H1 (cell line): ENCODE measurements around the gene IL12RB2. TPM values are rescaled to one million over a fixed set of nuclear protein-coding genes. Genes with fewer than 3 reads are reported as not detected.

Source experiments
- CTCF ChIA-PET: fragments of 300-600 bp; sonication (Branson Sonifier 250); formaldehyde crosslinking; loops from one replicate; lab custom pipeline; 2021; ENCODE audit not compliant: partially characterized antibody; lab: Charles Lee
- POLR2A ChIA-PET: fragments of 300-600 bp; sonication (Branson Sonifier 250); formaldehyde crosslinking; loops from one replicate; lab custom pipeline; 2021; ENCODE audit warnings: inconsistent platforms; ENCODE audit not compliant: partially characterized antibody; lab: Charles Lee
- DNase-seq, 2 experiments: peaks; one replicate each; pipeline versions ENCODE4 v3.0.0 to v3.0.0-alpha.2; 2010 to 2022; ENCODE audit warnings: low spot score in 2 of 2, low read depth in 1 of 2, mixed read lengths in 1 of 2
- FAIRE-seq: peaks from 2 replicates; lab custom pipeline; 2011; peaks lifted over from hg19 to GRCh38; lab: Jason Lieb, UNC
- H2AFZ ChIP-seq: 2 replicates; pipeline ENCODE4 v1.8.1; 2012; ENCODE audit warnings: low read length, inconsistent platforms
- H2AK5ac ChIP-seq: 2 replicates; pipeline ENCODE4 v1.6.1; 2013; ENCODE audit warnings: low read depth, low read length
- H2BK120ac ChIP-seq: replicated peaks from 2 replicates; pipeline ENCODE3; 2013; ENCODE audit warnings: low read depth, low read length, inconsistent platforms
- H2BK12ac ChIP-seq: 2 replicates; pipeline ENCODE4 v1.6.1; 2013; ENCODE audit warnings: low read depth, low read length
- H2BK15ac ChIP-seq: 2 replicates; pipeline ENCODE4 v1.6.1; 2013; ENCODE audit warnings: low read length
- H2BK20ac ChIP-seq: 2 replicates; pipeline ENCODE4 v1.6.1; 2013; ENCODE audit warnings: low read length
- H2BK5ac ChIP-seq: 2 replicates; pipeline ENCODE4 v1.6.1; 2013; ENCODE audit warnings: low read depth, low read length
- H3K14ac ChIP-seq: 2 replicates; pipeline ENCODE4 v1.6.1; 2013; ENCODE audit warnings: inconsistent platforms; ENCODE audit not compliant: insufficient read length
- H3K18ac ChIP-seq: 2 replicates; pipeline ENCODE4 v1.6.1; 2013; ENCODE audit warnings: low read length; ENCODE audit errors: extremely low read depth
- H3K23ac ChIP-seq: 2 replicates; pipeline ENCODE4 v1.6.1; 2013; ENCODE audit warnings: inconsistent platforms; ENCODE audit not compliant: insufficient read length
- H3K23me2 ChIP-seq: 2 replicates; pipeline ENCODE4 v1.6.1; 2013; ENCODE audit warnings: low read depth, low read length
- H3K27ac ChIP-seq: 2 replicates; pipeline ENCODE4 v1.6.1; 2011; ENCODE audit warnings: low read depth, low read length, inconsistent platforms
- H3K27me3 ChIP-seq, 4 experiments: replicated peaks in 1 of 4; 1 replicate in 1 of 4; 2 replicates in 3 of 4; pipeline versions ENCODE4 v1.6.1 to v1.8.1; 2011 to 2013; ENCODE audit warnings: low read length in 3 of 4, mild to moderate bottlenecking in 3 of 4, inconsistent platforms in 2 of 4, mixed read lengths in 2 of 4, moderate library complexity in 1 of 4; ENCODE audit not compliant: control insufficient read depth in 3 of 4, insufficient read depth in 3 of 4; ENCODE audit errors: extremely low read depth in 1 of 4
- H3K36me3 ChIP-seq, 4 experiments: 2 replicates each; pipeline versions ENCODE4 v1.6.1 to v1.8.1; 2011 to 2013; ENCODE audit warnings: mild to moderate bottlenecking in 4 of 4, low read length in 3 of 4, moderate library complexity in 2 of 4, control low read depth in 1 of 4, inconsistent platforms in 1 of 4; ENCODE audit not compliant: insufficient read depth in 4 of 4, control insufficient read depth in 2 of 4
- H3K4ac ChIP-seq: replicated peaks from 2 replicates; pipeline ENCODE3; 2013; ENCODE audit warnings: low read length, low read depth, mixed read lengths, inconsistent platforms; ENCODE audit not compliant: insufficient read length
- H3K4me1 ChIP-seq, 4 experiments: replicated peaks in 1 of 4; 1 replicate in 1 of 4; 2 replicates in 3 of 4; pipeline versions ENCODE4 v1.6.1 to v1.8.1; 2011 to 2013; ENCODE audit warnings: low read length in 3 of 4, inconsistent platforms in 2 of 4, mixed read lengths in 1 of 4; ENCODE audit not compliant: insufficient read depth in 4 of 4, control insufficient read depth in 3 of 4
- H3K4me2 ChIP-seq, 2 experiments: 2 replicates each; pipeline versions ENCODE4 v1.6.1 to v1.8.1; 2011 to 2013; ENCODE audit warnings: low read depth in 2 of 2, low read length in 2 of 2, control low read depth in 1 of 2, inconsistent platforms in 1 of 2, mild to moderate bottlenecking in 1 of 2; ENCODE audit not compliant: insufficient read depth in 1 of 2
- H3K4me3 ChIP-seq, 4 experiments: fragments of 200-600, 300-600 bp in 1 of 4; sonication (generic), shearing (Covaris generic), sonication (Bioruptor Twin) in 1 of 4; 2 replicates each; pipeline versions ENCODE4 v1.5.1 to v1.8.1; 2011 to 2016; ENCODE audit warnings: low read length in 4 of 4, low read depth in 3 of 4, control low read depth in 2 of 4, inconsistent platforms in 2 of 4, mild to moderate bottlenecking in 2 of 4, mixed read lengths in 1 of 4, moderate library complexity in 1 of 4; ENCODE audit not compliant: insufficient read depth in 2 of 4; ENCODE audit errors: extremely low read depth in 1 of 4
- H3K56ac ChIP-seq: replicated peaks from 2 replicates; pipeline ENCODE3; 2013; ENCODE audit warnings: low read depth, mild to moderate bottlenecking, mixed read lengths, low read length, inconsistent platforms; ENCODE audit not compliant: insufficient read length
- H3K79me1 ChIP-seq: 2 replicates; pipeline ENCODE4 v1.6.1; 2013; ENCODE audit warnings: low read depth, low read length, control low read depth
- H3K79me2 ChIP-seq, 2 experiments: 2 replicates each; pipeline versions ENCODE4 v1.6.1 to v1.8.1; 2012 to 2013; ENCODE audit warnings: low read length in 2 of 2, mild to moderate bottlenecking in 2 of 2, inconsistent platforms in 1 of 2; ENCODE audit not compliant: insufficient read depth in 2 of 2, control insufficient read depth in 1 of 2
- H3K9ac ChIP-seq, 4 experiments: replicated peaks in 1 of 4; 1 replicate in 1 of 4; 2 replicates in 3 of 4; pipeline versions ENCODE4 v1.6.1 to v1.8.1; 2011 to 2013; ENCODE audit warnings: low read depth in 3 of 4, low read length in 3 of 4, control low read depth in 2 of 4, mild to moderate bottlenecking in 2 of 4, moderate library complexity in 2 of 4, inconsistent platforms in 1 of 4; ENCODE audit errors: extremely low read depth in 1 of 4
- H3K9me3 ChIP-seq, 2 experiments: 2 replicates each; pipeline versions ENCODE4 v1.6.1 to v1.8.1; 2012 to 2013; ENCODE audit warnings: mild to moderate bottlenecking in 2 of 2, moderate library complexity in 2 of 2, control low read depth in 1 of 2, inconsistent platforms in 1 of 2, low read depth in 1 of 2, low read length in 1 of 2, mixed read lengths in 1 of 2; ENCODE audit not compliant: insufficient read depth in 2 of 2
- H4K20me1 ChIP-seq, 2 experiments: replicated peaks in 1 of 2; 2 replicates each; pipeline versions ENCODE3 to v1.8.1; 2011 to 2013; ENCODE audit warnings: inconsistent platforms in 2 of 2, low read length in 2 of 2, mild to moderate bottlenecking in 1 of 2; ENCODE audit not compliant: insufficient read depth in 2 of 2, control insufficient read depth in 1 of 2
- H4K5ac ChIP-seq: 2 replicates; pipeline ENCODE4 v1.6.1; 2013; ENCODE audit warnings: low read length, low read depth, mixed read lengths, inconsistent platforms; ENCODE audit not compliant: insufficient read length
- H4K8ac ChIP-seq: 2 replicates; pipeline ENCODE4 v1.8.0; 2013; ENCODE audit warnings: mild to moderate bottlenecking, moderate library complexity, low read length, inconsistent platforms; ENCODE audit not compliant: insufficient read depth; ENCODE audit errors: extremely low read depth
- H4K91ac ChIP-seq: replicated peaks from 2 replicates; pipeline ENCODE3; 2013; ENCODE audit warnings: low read length, mixed read lengths, inconsistent platforms; ENCODE audit not compliant: insufficient read length
- BACH1 ChIP-seq: IDR thresholded peaks from 2 replicates; pipeline ENCODE4 v1.6.1; 2012; ENCODE audit warnings: low read length, improper control_type of control experiment
- BRCA1 ChIP-seq: IDR thresholded peaks from 2 replicates; pipeline ENCODE4 v1.6.1; 2012; ENCODE audit warnings: low read depth, low read length, improper control_type of control experiment
- CEBPB ChIP-seq: IDR thresholded peaks from 2 replicates; pipeline ENCODE4 v1.6.1; 2012; ENCODE audit warnings: low read depth, low read length
- CTBP2 ChIP-seq: IDR thresholded peaks from 2 replicates; pipeline ENCODE4 v1.7.0; 2011; ENCODE audit warnings: borderline replicate concordance, mild to moderate bottlenecking, moderate library complexity, mixed read lengths, low read length; ENCODE audit not compliant: insufficient read depth, insufficient read length
- HDAC6 ChIP-seq: IDR thresholded peaks from one replicate; pipeline ENCODE4 v1.7.1; 2012; ENCODE audit warnings: low read depth, mild to moderate bottlenecking, inconsistent platforms, low read length, moderate library complexity
- JUND ChIP-seq: IDR thresholded peaks from 2 replicates; pipeline ENCODE4 v1.6.1; 2011; ENCODE audit warnings: mild to moderate bottlenecking, improper control_type of control experiment, low read length
- KDM1A ChIP-seq: fragments of 200-600, 300-600 bp; sonication (generic); IDR thresholded peaks from 2 replicates; pipeline ENCODE4 v1.7.1; 2016; ENCODE audit warnings: mild to moderate bottlenecking, low read length, borderline replicate concordance
- POLR2AphosphoS5 ChIP-seq: IDR thresholded peaks from 2 replicates; pipeline ENCODE4 v1.6.1; 2011; ENCODE audit warnings: low read depth, low read length
- RFX5 ChIP-seq: IDR thresholded peaks from 2 replicates; pipeline ENCODE4 v1.6.1; 2011; ENCODE audit warnings: low read depth, low read length, improper control_type of control experiment, borderline replicate concordance
- SRF ChIP-seq: IDR thresholded peaks from 2 replicates; pipeline ENCODE4 v1.6.1; 2011; ENCODE audit warnings: mild to moderate bottlenecking, low read depth, low read length, moderate library complexity
- SUZ12 ChIP-seq: fragments of 200-600 bp; sonication (generic); IDR thresholded peaks from 2 replicates; pipeline ENCODE4 v1.6.1; 2012; ENCODE audit warnings: mild to moderate bottlenecking, inconsistent platforms, low read length, moderate library complexity, mixed read lengths
- TAF1 ChIP-seq: IDR thresholded peaks from 2 replicates; pipeline ENCODE4 v1.6.1; 2011; ENCODE audit warnings: mild to moderate bottlenecking, low read depth, low read length
- YY1 ChIP-seq: IDR thresholded peaks from 2 replicates; pipeline ENCODE4 v1.6.1; 2011; ENCODE audit warnings: low read depth, mild to moderate bottlenecking, low read length
- WGBS, 2 experiments: shearing (Covaris generic) in 1 of 2; methylation state at CpG; one replicate each; pipeline versions ENCODE4 v1.1.6 to v1.1.7; 2013 to 2015; ENCODE audit warnings: low lambda C conversion rate in 2 of 2, mixed read lengths in 2 of 2, inconsistent platforms in 1 of 2, low coverage in 1 of 2, missing lambda C conversion rate in 1 of 2; ENCODE audit not compliant: insufficient replicate concordance in 2 of 2, insufficient coverage in 1 of 2, insufficient read length in 1 of 2; ENCODE audit errors: extremely low coverage in 1 of 2, missing lambda C conversion rate in 1 of 2; 5-methylcytosine and 5-hydroxymethylcytosine counted together
- polyA plus RNA-seq, 7 experiments: library from polyadenylated mRNA; depleted of rRNA in 3 of 7; stranded (reverse) in 5 of 7; unstranded in 2 of 7; fragments of >200 nt in 5 of 7; fragments of 200-250 nt in 2 of 7; gene quantifications; 1 replicate in 5 of 7; 2 replicates in 1 of 7; 4 replicates in 1 of 7; pipeline versions ENCODE4 v1.2.1 to v1.2.3, GENCODE V29; 2011 to 2013; ENCODE audit warnings: missing spikeins in 2 of 7, mixed read lengths in 2 of 7
- total RNA-seq: library from RNA; stranded (reverse); fragmentation: NEBNext Ultra II Directional; extraction: Animal tissue kit (Norgen Biotek cat#: 25700); gene quantifications from 2 replicates; pipeline ENCODE4 v1.2.1, GENCODE V29; 2021
- TF ChIP-seq, protein P1 (sequence below): IDR thresholded peaks from 2 replicates; pipeline ENCODE4 v1.6.1; 2012; ENCODE audit warnings: inconsistent platforms

The IL12RB2 gene
- total and polyA plus RNA-seq, 2 of the 8 experiments (the other 6 are each of a cell fraction or from before 2014, with no cell fraction given), result 1.4 TPM

DNA sequence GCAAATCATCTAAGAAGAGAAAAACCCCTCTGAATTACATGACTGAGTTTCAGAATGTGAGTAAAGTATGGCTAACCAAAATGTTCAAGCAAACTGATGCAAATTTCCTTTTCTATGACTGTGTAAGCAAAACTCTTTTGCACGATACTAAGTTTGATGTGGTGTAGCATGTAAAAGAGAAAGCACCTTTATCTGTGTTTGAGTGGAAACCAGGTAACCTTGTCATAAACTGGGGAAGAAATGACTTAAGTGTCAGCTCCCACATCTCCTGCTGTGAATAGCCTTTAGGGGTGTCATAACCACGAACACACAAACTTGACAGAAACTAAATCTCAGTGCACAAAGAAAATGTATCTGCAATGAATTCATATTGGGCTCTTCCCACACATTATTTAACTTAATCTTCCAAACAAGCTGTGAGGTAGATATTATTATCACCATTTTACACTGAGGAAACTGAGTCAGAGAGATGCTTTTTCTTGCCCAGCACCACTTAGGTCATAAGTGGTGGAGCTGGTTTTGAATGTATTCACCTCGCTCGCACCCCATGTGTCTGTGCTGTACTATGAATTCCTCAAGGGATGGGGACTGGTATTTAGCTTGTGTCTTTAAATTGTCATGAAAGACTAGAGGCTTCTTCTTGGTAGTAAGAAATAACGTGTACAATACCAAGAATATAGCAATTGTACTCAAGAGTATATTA, 32.9 kb upstream of the IL12RB2 start:
- CTCF ChIA-PET, result interaction anchor here (0.6 to 1.8 kb wide), 10 partner anchors 9 to 1921 kb away, joined by 3 to 10 read pairs (median 4); no protein-coding TSS in a partner anchor
- Histone ChIP-seq H3K18ac (no peak overlapping the region), H2AK5ac (no peak overlapping the region), H4K8ac (no peak overlapping the region), H2BK5ac (no peak overlapping the region), H3K23ac (no peak overlapping the region), H2AFZ (no peak overlapping the region), H3K36me3 (no peaks in the 10 kb centered on the region), H4K20me1 (no peaks in the 10 kb centered on the region), H3K9me3 (peaks cover 0 to 5% of the 10 kb centered on the region in 2 experiments; a peak in 2 of 4 replicates), H3K4me2 (no peak overlapping the region), H3K4me1 (no peaks in the 10 kb centered on the region), H2BK120ac (no peak overlapping the region), H3K23me2 (peaks cover 2% of the 10 kb centered on the region; the same call in 1 of the 2 replicates), H3K27me3 (no peaks in the 10 kb centered on the region), H2BK20ac (no peak overlapping the region), H3K4me3 (no peak overlapping the region), H4K91ac (no peak overlapping the region), H4K5ac (no peak overlapping the region), H3K56ac (no peak overlapping the region), H2BK12ac (no peak overlapping the region), H3K79me2 (no peaks in the 10 kb centered on the region), H3K27ac (no peak overlapping the region), H3K4ac (no peak overlapping the region), H2BK15ac (no peak overlapping the region), H3K9ac (no peak overlapping the region), H3K79me1 (no peaks in the 10 kb centered on the region), H3K14ac (no peak overlapping the region)
- 73% methylated on average over 5 of the region's 5 CpGs; no CpG with 5 or more reads in 1 of the 2 experiments for WGBS, 2 experiments
- DNase-seq, result no peak
- POLR2A ChIA-PET, result no interaction called here
- TF ChIP-seq SUZ12, result no peak
- no peak for TF ChIP-seq SRF
- TF ChIP-seq TAF1, result no peak
- no peak for TF ChIP-seq KDM1A
- no peak for TF ChIP-seq HDAC6
- no peak for TF ChIP-seq YY1
- TF ChIP-seq CTBP2, result no peak
- TF ChIP-seq BRCA1, result no peak
- no peak for TF ChIP-seq POLR2AphosphoS5
- no peak for TF ChIP-seq RFX5
- no peak for TF ChIP-seq BACH1
- TF ChIP-seq CEBPB, result no peak
- TF ChIP-seq, protein P1, sequence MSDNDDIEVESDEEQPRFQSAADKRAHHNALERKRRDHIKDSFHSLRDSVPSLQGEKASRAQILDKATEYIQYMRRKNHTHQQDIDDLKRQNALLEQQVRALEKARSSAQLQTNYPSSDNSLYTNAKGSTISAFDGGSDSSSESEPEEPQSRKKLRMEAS, result no peak
- no peak for TF ChIP-seq JUND
- no peak for FAIRE-seq
